Astrocyte (in vitro differentiated cells and primary cell): ENCODE measurements around the gene LRP1B.

ENCODE experiments used
- CTCF ChIP-seq: IDR thresholded peaks from 2 replicates; pipeline ENCODE4 v1.5.1; 2011; ENCODE audit warnings: low read depth, mild to moderate bottlenecking, inconsistent platforms, low read length, moderate library complexity; ENCODE audit not compliant: insufficient read depth
- EZH2 ChIP-seq: IDR thresholded peaks from 2 replicates; pipeline ENCODE4 v1.6.1; 2012; ENCODE audit warnings: mild to moderate bottlenecking, low read length, inconsistent platforms; ENCODE audit not compliant: insufficient read depth

- TF ChIP-seq CTCF (no peak), EZH2 (no peak)
Measured at GRCh38 chr2:140401056-140401455, 1729.8 kb downstream of the LRP1B start.
